Cortex of kidney (tissue), 1 donor: Measurements from ENCODE around the gene FAM25C.
"Not testable (repeated sequence)": the region's sequence is repeated elsewhere in the genome, so short reads cannot be mapped to it uniquely, and the experiment has no call there.

Experiments
- DNase-seq: peaks from one replicate; lab custom pipeline; 2025; lab: John Stamatoyannopoulos, UW

FAM25C gene

DNA sequence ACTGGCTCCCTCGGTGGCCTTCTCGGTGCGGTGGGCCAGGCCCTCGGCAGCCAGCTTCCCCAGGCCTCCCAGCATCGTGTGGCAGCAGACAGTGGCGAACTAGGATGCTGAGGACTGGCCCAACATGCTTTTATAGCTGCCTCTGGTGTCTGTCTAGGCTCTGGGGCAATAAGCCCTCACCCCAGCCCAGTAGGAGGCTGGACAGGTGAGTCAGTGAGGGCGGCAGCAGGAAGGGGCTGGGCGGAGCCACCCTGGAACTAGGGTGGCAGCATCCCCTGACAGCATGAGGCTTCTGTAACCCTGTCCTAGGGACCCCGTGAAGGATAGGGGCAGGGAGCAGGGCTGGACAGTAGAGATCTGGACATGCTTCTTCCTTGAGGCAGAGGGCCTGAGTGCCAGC is at the start of gene FAM25C:
TSS of gene FAM25C (minus strand) at position 101 of the 400 bp plus-strand sequence. CDS start at position 75, 26 bp downstream.
- DNase-seq, result not testable (repeated sequence)

DNA sequence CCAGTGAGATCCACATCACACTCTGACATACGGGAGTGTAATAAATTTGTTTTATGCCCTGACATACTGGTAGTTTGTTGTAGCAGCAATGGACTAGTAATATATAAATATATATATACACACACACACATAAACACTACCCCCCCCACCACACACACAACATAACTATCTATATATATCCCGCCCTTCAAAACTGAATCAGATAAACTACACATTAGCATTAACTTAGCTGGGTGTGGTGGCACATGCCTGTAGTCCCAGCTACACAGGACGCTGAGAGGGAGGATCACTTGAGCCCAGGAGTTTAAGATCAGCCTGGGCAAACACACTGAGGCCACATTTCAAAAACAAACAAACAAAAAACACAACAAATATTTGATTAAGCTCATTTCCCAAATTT is 45.0 kb upstream of the FAM25C start:
- not testable (repeated sequence) for DNase-seq

DNA sequence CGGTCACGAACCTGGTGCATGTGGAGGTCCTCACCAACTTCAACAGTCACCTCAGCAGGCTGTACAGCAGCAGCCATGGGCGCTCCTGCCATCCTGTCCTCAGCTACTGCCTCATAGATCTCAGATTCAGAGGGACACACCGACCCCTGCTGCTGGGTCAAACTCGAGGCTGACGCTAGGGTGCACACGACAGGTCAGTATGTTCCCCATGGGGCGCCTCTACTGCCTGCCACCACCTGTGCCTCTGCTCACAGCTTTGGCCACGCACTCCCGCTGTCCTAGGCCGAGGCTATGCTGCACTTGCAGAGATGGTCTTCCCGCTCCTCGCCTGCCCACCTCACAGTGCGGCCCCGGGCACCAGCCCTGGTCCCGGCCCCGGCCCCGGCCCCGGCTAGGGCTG is 31.8 kb upstream of the FAM25C start:
- DNase-seq, result not testable (repeated sequence)

DNA sequence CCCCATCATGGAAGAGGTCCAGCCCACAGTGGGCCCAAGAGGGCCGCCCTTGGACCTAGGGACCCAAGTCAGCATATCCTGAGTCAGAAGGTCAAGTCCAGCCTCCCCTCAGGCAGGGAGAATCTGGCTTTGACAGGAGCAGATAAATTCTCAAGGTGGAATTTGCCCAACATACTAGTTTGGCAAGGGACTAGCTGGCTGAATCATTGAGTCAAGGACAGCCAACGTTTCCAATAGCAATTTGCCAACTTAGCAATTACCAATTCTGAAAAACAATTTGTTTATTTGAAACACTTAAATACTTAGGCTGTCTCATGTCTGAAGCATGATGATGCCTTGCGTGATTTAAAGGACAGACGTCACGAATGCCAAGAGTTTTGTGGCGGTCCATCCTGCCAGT is 2.7 kb upstream of the FAM25C start:
- not testable (repeated sequence) for DNase-seq

DNA sequence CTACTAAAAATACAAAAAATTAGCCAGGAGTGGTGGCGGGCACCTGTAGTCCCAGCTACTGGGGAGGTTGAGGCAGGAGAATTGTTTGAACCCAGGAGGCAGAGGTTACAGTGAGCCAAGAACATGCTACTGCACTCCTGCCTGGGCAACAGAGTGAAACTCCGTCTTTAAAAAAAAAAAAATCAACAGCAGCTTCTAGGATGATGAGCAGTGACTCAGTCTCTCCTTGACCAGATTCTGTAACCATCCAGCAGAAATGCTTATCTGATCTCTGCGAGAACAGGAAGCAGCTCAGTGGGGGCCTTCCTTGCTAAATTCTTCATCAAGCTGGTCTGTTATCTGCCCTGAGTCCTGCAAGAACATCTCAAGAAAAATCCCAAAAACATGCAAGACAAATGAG is 5.5 kb downstream of the FAM25C start:
- DNase-seq, result not testable (repeated sequence)

DNA sequence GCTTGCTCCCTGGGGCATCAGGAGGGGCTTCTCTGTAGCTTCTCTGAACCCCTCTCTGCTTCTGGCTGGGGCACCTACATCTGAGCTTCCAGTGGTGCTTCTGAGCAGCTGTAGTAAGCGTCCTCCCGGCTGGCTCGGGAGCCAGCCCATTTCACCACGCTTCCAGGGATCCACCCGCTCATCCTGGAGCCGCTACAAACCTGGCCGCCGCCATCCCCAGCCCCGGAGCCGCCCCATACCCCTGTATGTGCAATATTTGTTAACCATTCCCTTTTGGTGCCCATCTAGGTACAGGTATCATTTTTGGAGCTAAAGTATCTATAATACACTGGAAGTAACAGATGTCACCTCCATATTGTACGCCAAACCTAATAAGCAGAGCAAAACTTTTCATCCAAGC is 7.0 kb downstream of the FAM25C start:
- DNase-seq, result not testable (repeated sequence)

DNA sequence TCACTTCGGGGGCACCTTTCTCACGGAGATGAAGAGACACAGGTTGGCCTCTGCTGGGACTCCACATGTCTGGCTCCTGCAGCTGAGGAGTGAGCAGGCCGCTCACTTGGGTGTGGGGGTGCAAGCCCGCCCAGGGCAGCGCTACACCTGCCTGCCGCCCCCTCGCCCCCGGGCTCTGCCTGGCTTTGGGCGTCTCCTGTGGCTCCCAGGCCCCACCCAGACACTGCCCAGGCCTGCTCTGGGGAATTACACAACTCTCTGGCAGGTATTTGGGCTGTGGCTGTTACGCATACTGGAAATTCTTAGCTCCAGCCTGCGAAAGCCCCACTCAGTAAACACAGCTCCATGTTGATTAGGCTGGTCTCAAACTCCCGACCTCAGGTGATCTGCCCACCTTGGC is 7.9 kb downstream of the FAM25C start:
- DNase-seq, result not testable (repeated sequence)

DNA sequence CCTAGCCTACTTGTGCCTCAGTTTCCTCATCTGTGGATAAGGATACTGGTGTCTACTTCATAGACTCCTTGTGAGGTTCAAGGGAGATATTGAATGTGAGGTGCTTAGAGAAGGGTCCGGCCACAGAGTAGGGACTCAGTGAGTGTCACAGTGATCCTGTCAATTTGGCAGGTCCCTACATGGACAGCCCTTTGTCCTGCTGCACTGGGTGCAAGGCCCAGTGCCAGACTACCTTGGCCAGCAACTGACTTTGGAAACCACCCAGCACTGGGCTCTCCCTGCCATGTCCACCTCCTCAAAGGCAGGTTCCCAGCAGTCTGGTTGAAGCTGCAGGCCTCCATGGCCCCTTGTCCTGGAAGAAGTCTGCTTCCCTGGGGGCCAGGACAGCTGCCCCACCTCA is 9.5 kb downstream of the FAM25C start:
- not testable (repeated sequence) for DNase-seq

DNA sequence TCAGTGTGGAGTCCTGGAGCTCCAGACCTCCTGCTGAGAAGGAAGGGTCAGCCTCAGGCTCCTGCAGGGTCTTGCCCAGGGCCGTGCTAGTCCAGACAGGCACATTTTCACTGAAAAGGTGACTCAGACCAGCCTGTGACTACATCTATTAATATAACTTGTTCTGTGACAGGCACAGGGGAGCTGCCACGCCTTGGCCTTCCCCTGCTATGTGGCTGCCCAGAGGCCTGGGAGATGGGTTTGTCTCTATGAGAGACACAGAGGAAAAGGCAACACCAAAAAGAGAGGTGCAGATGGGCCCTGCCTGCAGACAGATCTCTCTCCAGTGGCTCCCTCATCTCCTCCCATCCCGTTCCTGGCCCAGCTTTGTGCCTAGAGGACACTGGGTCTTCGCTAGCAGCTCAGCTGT is 10.0 kb downstream of the FAM25C start:
- not testable (repeated sequence) for DNase-seq

DNA sequence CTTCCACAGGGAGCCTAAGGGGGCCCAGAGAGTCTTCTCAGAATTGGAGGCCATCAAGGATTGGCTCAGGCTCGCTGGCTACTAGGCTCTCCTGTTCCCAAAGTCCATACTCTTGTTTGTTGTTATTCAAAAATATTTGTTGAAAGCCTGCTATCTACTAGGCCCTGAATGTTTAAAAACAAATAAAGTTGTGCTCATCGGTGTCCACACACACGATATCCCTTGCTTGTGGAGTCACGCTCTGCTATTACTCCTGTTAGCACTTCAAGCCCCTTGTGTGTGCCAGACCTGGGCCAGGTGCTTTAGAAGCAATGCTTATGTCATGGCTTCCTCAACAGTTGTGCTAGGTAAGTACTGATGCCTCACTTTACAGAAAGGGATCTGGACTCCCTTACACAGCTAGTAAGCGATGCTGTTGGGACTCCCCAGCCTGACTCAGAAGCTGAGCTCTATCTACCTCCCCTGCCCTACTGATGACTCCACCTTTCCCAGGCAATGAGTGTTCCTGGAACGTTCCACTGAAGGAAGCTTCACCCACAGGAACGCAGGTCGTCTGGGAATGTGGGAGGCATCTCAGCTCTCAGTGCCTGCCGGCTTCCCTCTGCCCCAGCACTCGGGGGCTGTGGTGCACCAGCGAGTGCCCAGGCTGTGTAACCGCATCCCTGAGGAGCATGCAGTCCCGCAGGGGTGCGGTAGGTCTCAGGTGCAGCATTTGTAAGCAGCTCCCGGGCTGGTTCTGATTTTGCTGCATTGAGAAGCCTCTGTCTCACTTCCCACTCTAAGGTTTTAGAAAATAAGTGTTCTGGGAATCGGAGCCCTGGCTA is 10.7 kb downstream of the FAM25C start:
- DNase-seq, result not testable (repeated sequence)

DNA sequence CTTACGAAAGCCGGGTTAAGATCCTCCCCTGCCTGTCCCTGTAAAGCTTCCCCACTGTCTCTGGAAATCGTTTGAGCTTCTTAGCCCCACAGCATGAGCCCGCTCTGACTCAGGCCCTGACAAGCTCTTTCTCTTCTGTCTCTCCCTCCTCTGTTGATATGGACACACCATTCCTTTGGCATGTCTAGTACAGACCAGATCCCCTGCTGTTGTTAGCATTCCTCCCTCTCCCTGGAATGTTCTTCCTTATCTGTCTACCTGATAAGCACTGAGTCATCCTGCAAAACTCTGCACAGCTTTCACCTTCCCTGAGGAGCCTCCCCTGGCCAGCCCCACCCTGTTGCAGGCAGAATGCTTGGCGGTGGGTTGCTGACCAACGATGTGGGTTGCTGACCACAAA is 11.6 kb downstream of the FAM25C start:
- not testable (repeated sequence) for DNase-seq

DNA sequence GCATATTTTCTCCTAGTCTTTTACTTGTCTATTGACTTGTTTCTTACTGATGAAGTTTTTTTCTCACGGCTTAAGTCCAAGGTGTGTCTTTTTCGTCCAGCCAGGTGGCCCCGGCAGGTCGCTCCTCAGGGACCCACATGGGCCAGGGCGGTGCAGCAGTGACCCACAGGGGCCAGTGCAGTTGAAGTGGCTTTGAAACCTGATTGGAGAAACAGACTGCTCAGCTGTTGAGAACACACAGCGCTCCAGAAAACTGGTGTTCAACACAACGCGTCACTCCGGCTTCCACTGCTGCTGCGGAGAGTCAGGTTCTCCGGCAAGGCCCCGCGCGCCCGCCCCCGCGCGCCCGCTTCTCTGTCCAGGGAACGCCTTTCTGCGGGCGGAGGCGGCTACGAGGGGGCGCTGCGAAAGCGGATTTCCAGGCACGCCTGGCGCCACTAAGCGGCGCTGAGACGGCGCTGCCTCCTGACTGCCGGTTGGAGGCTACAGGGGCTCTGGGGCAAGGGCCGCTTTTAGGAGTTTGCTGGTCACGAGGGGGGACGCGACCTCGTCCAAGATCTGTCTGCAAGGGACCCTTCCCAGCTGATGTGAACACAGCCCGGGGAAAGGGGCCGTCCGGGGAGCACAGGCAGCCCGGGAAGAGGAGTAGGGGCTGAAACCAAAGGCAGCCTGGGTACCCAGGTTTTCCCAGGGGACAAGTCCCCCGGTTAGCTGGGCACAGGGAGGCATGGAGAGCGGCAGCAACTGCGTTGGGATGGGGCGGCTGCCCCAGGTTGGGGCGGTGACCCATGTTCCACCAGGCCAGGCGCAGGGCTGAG is 13.0 kb downstream of the FAM25C start:
- DNase-seq, result not testable (repeated sequence)

DNA sequence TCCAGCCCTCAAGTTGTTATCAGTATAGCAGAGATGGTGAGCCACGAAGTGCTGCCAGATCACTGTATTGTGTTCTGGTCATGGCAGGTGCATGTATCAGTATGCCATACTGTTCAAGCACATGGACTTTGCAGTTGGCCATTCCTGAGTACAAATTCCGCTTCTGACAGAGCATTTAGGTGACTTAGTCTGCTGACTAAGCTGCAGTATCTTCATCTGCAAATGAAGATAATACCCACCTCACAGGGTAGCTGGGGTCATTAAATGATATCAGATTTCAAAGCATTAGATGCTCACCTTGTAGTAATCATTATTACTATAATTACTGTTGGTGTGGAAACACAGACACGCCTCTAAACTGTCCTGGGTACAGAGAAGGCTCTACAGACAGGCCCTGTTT is 24.2 kb downstream of the FAM25C start:
- DNase-seq, result not testable (repeated sequence)

DNA sequence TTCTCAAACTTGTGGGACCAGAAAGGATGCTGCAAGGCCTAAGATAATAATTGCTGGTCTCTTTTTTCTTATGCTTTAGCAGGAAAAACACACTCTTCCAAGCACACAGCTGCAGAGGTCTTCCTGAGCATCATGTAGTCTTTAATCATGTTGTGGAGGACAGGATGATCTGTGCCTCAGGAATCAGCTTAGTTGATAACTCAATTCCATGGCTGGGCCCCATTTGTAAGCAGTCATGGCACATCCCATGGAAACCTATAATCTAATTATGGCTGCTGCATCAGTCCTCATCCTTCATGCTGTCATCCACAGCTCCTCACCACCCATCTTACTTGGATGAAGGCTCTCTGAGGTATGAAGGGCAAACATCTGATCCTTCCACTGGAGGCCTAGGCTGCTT is 26.5 kb downstream of the FAM25C start:
- not testable (repeated sequence) for DNase-seq

DNA sequence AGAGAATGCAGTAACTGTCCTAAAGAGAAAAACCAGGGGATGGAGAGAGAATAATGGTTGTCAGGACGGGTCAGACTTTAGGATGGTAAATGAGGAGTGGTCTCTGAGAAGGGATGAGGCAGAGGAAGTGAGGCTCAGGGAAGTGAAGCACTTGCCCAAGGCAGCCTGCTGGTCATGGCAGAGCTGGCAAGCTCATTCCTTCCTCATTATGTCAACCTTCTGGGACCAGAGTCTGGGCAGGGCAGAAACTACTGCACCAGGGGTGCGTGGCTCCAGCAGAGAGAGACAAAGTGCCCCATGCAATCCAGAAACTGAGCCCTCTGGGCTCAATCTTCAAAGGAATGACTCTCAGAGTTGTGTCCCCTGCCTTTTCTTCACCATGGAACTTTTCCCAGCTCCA is 27.5 kb downstream of the FAM25C start:
- DNase-seq, result not testable (repeated sequence)

DNA sequence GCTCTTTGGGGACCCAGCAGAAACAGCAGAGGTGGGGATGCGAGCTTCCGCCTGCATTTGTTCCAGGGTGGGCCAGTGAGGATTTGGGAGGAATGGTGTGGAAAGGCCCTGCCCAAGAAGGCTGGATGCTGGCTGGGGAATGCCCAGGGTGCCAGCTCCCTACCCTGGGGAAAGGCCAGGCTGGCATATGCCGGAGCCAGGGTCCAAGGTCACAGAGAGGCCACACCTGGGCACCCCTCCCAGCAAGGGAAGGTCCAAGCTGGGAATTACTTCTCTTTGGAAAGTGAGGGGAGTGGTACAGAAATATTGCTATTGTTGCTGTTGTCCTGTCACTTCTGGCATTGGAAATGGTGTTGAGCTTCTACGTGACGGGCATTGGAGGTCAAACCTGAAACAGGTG is 28.0 kb downstream of the FAM25C start:
- not testable (repeated sequence) for DNase-seq

DNA sequence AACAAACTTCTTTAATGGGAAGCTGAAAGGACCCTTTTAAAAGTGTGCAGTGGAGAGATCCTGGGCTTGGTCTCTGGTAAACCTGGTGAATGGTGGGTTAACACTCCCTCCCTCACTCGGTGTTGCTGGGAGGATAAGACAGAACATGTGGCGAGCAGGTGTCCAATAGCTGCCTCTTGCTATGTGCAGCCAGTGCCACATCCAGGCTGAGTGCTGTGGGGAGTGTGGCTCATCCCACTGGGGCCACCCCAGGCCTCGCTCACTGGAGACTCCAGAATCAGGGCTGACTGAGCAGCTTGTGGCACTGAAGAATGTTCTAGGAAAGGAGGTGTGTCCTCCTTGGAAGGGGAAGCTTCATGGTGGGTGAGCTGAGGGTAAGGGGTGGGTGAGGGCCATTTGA is 29.5 kb downstream of the FAM25C start:
- not testable (repeated sequence) for DNase-seq

DNA sequence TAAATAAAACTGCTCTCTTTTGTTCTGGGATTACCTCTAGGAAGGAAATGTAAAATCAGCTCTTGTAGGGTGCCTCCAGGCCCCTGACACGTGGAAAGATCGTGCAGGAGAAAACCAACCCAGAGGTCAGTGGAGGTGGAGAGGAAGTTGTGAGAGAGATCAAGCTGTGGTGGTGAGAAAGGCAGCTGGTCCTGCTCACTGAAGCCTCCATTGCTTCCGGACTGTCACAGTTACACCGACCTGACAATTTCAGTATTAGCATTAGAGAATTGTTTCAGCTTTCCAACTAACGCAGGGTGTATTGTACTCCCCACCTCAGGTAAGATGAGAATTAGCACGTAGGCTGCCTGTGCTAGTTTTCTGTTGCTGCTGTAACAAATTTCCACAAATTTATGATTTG is 30.6 kb downstream of the FAM25C start:
- DNase-seq, result not testable (repeated sequence)

DNA sequence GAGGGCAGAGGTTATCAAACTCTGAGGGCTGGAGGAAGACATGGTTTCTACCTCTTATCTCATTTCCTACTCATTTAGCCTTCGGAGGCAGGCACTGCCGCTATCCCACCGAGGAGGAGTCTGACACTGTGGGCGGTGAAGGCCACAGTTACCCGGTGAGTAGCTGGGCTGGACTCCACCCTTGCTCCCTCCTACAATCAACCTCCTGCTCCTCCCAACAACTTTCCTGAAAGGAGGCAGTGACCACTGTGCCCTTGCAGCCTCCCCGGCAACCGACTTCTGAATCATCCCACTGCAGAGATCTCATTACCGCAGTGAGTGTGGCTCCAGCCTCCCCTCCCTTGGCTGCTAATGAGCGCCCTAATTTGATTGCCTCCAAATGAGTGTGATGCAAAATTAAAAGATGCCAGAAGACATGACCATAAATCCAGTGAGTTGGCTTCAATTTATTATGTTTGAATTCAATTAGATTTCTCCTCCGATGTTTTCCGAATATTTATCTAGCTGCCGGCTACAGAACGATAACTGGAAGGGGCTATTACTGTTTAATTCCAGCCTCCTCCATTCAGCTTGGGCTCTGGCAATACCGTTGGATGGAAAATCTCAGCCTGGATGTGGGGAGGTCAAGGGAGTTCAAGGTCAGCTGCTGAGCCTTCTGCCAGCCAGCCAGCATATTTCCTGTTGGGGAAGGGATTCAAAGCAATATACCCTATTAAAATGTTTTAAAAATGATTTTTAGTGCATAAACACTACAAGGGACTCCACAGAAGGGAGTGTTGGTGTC is 35.1 kb downstream of the FAM25C start:
- not testable (repeated sequence) for DNase-seq

DNA sequence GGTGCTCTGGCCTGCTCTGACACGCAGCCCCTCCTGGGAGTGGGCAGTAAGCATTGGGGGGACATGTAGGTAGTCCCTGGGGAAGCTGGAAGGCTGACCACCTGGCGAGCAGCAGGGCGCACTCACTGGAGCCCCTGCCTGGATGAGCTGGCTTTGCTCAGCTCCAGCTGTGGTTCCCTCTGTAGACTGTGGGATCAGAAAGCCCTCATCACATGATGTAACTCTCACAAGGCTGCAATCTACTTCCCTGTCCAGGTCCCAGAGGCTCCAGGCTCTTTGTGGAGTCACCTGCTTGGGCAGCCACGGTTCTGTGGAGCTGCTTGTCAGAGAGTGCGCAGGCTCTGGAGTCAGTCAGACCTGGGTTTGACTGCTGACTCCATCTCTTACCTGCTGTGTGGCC is 36.8 kb downstream of the FAM25C start:
- not testable (repeated sequence) for DNase-seq

DNA sequence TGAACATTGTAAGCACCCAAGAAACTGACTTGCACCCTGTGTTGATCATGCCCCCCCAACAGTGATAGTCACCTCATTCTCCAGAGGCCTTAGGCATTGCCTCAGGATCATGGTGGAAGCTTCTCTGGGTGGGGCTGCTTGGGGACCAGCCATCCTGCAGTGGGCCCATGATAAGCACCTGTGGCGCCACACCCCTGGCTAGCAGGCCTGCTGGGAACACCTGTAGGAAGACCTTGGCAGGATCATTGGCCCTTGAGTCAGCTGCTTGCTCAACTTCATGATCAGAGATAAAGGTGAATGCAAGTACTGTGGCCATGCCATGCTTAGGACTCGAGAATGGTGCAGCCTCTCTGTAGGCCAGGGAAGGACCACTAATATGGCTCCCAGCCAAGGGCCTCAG is 38.9 kb downstream of the FAM25C start:
- DNase-seq, result not testable (repeated sequence)

DNA sequence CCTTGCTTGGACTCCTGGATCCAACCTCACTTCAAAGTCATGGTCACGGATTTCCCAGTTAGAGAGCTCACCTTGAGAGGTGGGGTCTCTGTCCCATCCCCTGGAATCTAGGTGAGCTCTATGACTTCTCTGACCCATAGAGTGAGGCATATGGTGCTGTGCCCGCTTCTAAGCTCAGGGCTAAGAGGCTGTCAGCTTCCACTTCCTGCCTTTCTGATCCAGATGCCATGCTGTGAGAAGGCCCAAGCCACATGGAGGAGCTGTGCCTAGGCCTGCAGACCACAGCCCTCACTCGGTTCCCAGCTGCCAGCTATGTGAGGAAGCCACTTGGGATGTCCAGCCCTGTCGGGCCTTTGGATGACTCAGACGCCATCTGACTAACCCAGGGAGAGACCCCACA is 39.9 kb downstream of the FAM25C start:
- not testable (repeated sequence) for DNase-seq
